ENCODE results near the gene DCDC1. TPM values are rescaled to one million over a fixed set of nuclear protein-coding genes. Genes with fewer than 3 reads are reported as not detected.

The DCDC1 gene
- total and polyA plus RNA-seq, 2 donors = 0.09 to 1.2 TPM

- 50% methylated on average over 2 of the region's 2 CpGs for WGBS
- no peaks in the 10 kb centered on the region for H3K36me3 ChIP-seq (ENCODE audit: insufficient read depth)
- H3K4me1 ChIP-seq (ENCODE audit: insufficient read depth) = no peaks in the 10 kb centered on the region
- no peak overlapping the region for H3K27ac ChIP-seq (ENCODE audit: low read depth)
- H3K4me3 ChIP-seq (ENCODE audit: low read depth, low read length) = no peak overlapping the region
- DNase-seq (ENCODE audit: extremely low spot score) = no peak
Measured at GRCh38 chr11:31096191-31096805, 273.2 kb downstream of the DCDC1 start.

GRCh38 chr11:31092638-31093037 lies 276.9 kb downstream of the DCDC1 start:
- no peaks in the 10 kb centered on the region for H3K4me1 ChIP-seq (ENCODE audit: insufficient read depth)
- DNase-seq (ENCODE audit: extremely low spot score) = no peak
- no peak overlapping the region for H3K27ac ChIP-seq (ENCODE audit: low read depth)
- no peak overlapping the region for H3K4me3 ChIP-seq (ENCODE audit: low read depth, low read length)
- no peaks in the 10 kb centered on the region for H3K36me3 ChIP-seq (ENCODE audit: insufficient read depth)

GRCh38 chr11:31089117-31089516 lies 280.4 kb downstream of the DCDC1 start:
- H3K4me1 ChIP-seq (ENCODE audit: insufficient read depth) = no peaks in the 10 kb centered on the region
- DNase-seq (ENCODE audit: extremely low spot score) = no peak
- 94% methylated on average over 2 of the region's 2 CpGs for WGBS
- H3K36me3 ChIP-seq (ENCODE audit: insufficient read depth) = no peaks in the 10 kb centered on the region
- no peak overlapping the region for H3K27ac ChIP-seq (ENCODE audit: low read depth)
- no peak overlapping the region for H3K4me3 ChIP-seq (ENCODE audit: low read depth, low read length)

GRCh38 chr11:31069447-31070205 lies 299.9 kb downstream of the DCDC1 start:
- H3K36me3 ChIP-seq (ENCODE audit: insufficient read depth) = no peaks in the 10 kb centered on the region
- no peak for DNase-seq (ENCODE audit: extremely low spot score)
- no peak overlapping the region for H3K4me3 ChIP-seq (ENCODE audit: low read depth, low read length)
- H3K27ac ChIP-seq (ENCODE audit: low read depth) = no peak overlapping the region
- H3K4me1 ChIP-seq (ENCODE audit: insufficient read depth) = no peaks in the 10 kb centered on the region
- 69% methylated on average over 1 of the region's 1 CpG for WGBS

GRCh38 chr11:31060880-31061279 lies 308.7 kb downstream of the DCDC1 start:
- H3K4me3 ChIP-seq (ENCODE audit: low read depth, low read length) = no peak overlapping the region
- no peaks in the 10 kb centered on the region for H3K4me1 ChIP-seq (ENCODE audit: insufficient read depth)
- H3K27ac ChIP-seq (ENCODE audit: low read depth) = no peak overlapping the region
- H3K36me3 ChIP-seq (ENCODE audit: insufficient read depth) = no peaks in the 10 kb centered on the region
- no peak for DNase-seq (ENCODE audit: extremely low spot score)
- 27% methylated on average over 2 of the region's 2 CpGs for WGBS

GRCh38 chr11:31059529-31059928 lies 310.0 kb downstream of the DCDC1 start:
- DNase-seq (ENCODE audit: extremely low spot score) = no peak
- Histone ChIP-seq H3K36me3 (ENCODE audit: insufficient read depth) (no peaks in the 10 kb centered on the region), H3K4me1 (ENCODE audit: insufficient read depth) (no peaks in the 10 kb centered on the region), H3K4me3 (ENCODE audit: low read depth, low read length) (no peak overlapping the region), H3K27ac (ENCODE audit: low read depth) (no peak overlapping the region)

GRCh38 chr11:31050061-31050765 lies 319.3 kb downstream of the DCDC1 start:
- no peak for DNase-seq (ENCODE audit: extremely low spot score)
- WGBS = 66% methylated on average over 10 of the region's 10 CpGs

GRCh38 chr11:31045335-31045734 lies 324.2 kb downstream of the DCDC1 start:
- WGBS = 41% methylated on average over 5 of the region's 5 CpGs
- no peak for DNase-seq (ENCODE audit: extremely low spot score)
- H3K36me3 ChIP-seq (ENCODE audit: insufficient read depth) = no peaks in the 10 kb centered on the region
- H3K4me1 ChIP-seq (ENCODE audit: insufficient read depth) = no peaks in the 10 kb centered on the region
- H3K27ac ChIP-seq (ENCODE audit: low read depth) = no peak overlapping the region
- H3K4me3 ChIP-seq (ENCODE audit: low read depth, low read length) = no peak overlapping the region

More at GRCh38 chr11:31050061-31050765, 319.3 kb downstream of the DCDC1 start:
- Histone ChIP-seq H3K4me3 (ENCODE audit: low read depth, low read length) (no peak overlapping the region), H3K27ac (ENCODE audit: low read depth) (no peak overlapping the region), H3K36me3 (ENCODE audit: insufficient read depth) (no peaks in the 10 kb centered on the region), H3K4me1 (ENCODE audit: insufficient read depth) (no peaks in the 10 kb centered on the region)

- Histone ChIP-seq H3K36me3 (ENCODE audit: insufficient read depth) (no peaks in the 10 kb centered on the region), H3K4me3 (ENCODE audit: low read depth, low read length) (no peak overlapping the region), H3K27ac (ENCODE audit: low read depth) (no peak overlapping the region), H3K4me1 (ENCODE audit: insufficient read depth) (no peaks in the 10 kb centered on the region)
- 78% methylated on average over 7 of the region's 7 CpGs for WGBS
- no peak for DNase-seq (ENCODE audit: extremely low spot score)
Measured at GRCh38 chr11:31030138-31030792, 339.3 kb downstream of the DCDC1 start.

GRCh38 chr11:31026315-31026714 lies 343.2 kb downstream of the DCDC1 start:
- WGBS = 77% methylated on average over 6 of the region's 6 CpGs
- DNase-seq (ENCODE audit: extremely low spot score) = no peak
- peak overlapping the region; percentile 23 for H3K27ac ChIP-seq (ENCODE audit: low read depth)
- no peaks in the 10 kb centered on the region for H3K36me3 ChIP-seq (ENCODE audit: insufficient read depth)
- no peak overlapping the region for H3K4me3 ChIP-seq (ENCODE audit: low read depth, low read length)
- H3K4me1 ChIP-seq (ENCODE audit: insufficient read depth) = no peaks in the 10 kb centered on the region

- Histone ChIP-seq H3K4me3 (ENCODE audit: low read depth, low read length) (no peak overlapping the region), H3K36me3 (ENCODE audit: insufficient read depth) (no peaks in the 10 kb centered on the region), H3K27ac (ENCODE audit: low read depth) (no peak overlapping the region), H3K4me1 (ENCODE audit: insufficient read depth) (no peaks in the 10 kb centered on the region)
- no peak for DNase-seq (ENCODE audit: extremely low spot score)
- WGBS = 64% methylated on average over 2 of the region's 2 CpGs
Measured at GRCh38 chr11:31022080-31022479, 347.5 kb downstream of the DCDC1 start.

- DNase-seq (ENCODE audit: extremely low spot score) = no peak
- no peak overlapping the region for H3K27ac ChIP-seq (ENCODE audit: low read depth)
- H3K36me3 ChIP-seq (ENCODE audit: insufficient read depth) = no peaks in the 10 kb centered on the region
- 66% methylated on average over 4 of the region's 4 CpGs for WGBS
- no peaks in the 10 kb centered on the region for H3K4me1 ChIP-seq (ENCODE audit: insufficient read depth)
- no peak overlapping the region for H3K4me3 ChIP-seq (ENCODE audit: low read depth, low read length)
Measured at GRCh38 chr11:31019786-31020185, 349.8 kb downstream of the DCDC1 start.

- DNase-seq (ENCODE audit: extremely low spot score) = no peak
- no peak overlapping the region for H3K4me3 ChIP-seq (ENCODE audit: low read depth, low read length)
- no peaks in the 10 kb centered on the region for H3K4me1 ChIP-seq (ENCODE audit: insufficient read depth)
- no peaks in the 10 kb centered on the region for H3K36me3 ChIP-seq (ENCODE audit: insufficient read depth)
- 86% methylated on average over 1 of the region's 1 CpG for WGBS
- no peak overlapping the region for H3K27ac ChIP-seq (ENCODE audit: low read depth)
Measured at GRCh38 chr11:31005202-31005601, 364.3 kb downstream of the DCDC1 start.
